CD4-positive, alpha-beta T cell treated with Interleukin-12 subunit alpha and Interleukin-12 subunit beta, for 1 hour (primary cell): Measurements from ENCODE around the gene HID1.
A peak's percentile ranks its signal among the peaks of the same experiment; 100 is the strongest.

ENCODE experiments used
- DNase-seq: peaks from one replicate; pipeline ENCODE4 v3.0.0-alpha.2; 2020

The HID1 gene

DNA sequence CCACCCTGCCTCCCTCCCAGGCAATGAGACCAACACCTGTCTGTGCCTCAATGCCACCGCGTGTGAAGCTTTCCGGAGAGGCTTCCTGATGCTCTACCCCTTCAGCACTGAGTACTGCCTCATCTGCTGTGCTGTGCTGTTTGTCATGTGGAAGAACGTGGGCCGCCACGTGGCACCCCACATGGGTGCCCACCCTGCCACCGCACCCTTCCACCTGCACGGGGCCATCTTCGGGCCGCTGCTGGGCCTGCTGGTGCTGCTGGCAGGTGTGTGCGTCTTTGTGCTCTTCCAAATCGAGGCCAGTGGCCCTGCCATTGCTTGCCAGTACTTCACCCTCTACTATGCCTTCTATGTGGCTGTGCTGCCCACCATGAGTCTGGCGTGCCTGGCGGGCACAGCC, 25.9 kb downstream of the HID1 start:
- no peak for DNase-seq

DNA sequence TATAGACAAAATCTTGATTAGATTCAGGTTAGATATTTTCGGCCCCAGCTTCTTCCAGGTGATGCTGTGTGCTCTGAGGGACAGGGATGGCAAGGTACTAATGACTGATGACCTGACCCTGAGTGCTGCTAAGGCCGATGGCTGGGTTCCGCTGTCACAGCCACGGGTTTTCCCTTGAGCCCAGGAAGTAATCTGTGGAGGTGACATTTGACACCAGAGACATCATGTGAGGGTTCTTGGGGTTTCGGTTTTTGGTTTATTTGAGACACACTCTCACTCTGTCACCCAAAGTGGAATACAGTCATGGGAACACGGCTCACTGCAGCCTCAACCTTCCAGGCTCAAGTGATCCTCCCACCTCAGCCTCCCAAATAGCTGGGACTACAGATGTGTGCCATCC, 27.0 kb downstream of the HID1 start:
- DNase-seq = no peak

DNA sequence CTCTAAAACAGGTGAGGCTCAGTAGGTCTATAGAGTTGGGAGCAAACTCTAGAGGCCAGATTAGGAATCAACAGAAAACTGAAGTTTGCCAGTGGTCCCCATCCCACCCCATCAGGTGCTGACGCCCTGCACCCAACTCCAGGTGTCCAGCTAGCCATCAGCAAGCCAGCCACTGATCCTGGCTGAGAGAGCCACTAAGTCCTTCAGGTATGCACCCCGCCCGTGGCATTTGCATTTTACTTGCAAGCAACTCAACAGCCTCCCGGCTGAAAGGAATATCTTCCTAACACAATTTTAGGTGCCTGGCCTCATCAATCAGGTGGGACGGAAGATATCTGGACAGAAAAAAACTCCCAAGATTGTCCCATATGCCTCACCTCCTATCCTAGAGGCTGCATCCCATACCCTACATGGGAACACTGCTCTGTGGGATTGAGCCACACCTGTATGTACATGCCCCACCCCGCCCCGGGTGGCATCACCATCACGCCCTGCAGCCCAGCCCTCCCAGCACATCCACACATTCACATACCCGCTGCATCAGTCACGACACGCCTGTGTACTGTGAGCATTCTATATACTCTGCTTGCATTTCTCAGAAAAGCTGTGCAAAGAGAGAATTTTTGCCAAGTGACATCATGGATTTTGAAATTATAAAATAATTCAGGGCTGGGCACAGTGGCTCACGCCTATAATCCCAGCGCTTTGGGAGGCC, 28.6 kb downstream of the HID1 start:
- no peak for DNase-seq

DNA sequence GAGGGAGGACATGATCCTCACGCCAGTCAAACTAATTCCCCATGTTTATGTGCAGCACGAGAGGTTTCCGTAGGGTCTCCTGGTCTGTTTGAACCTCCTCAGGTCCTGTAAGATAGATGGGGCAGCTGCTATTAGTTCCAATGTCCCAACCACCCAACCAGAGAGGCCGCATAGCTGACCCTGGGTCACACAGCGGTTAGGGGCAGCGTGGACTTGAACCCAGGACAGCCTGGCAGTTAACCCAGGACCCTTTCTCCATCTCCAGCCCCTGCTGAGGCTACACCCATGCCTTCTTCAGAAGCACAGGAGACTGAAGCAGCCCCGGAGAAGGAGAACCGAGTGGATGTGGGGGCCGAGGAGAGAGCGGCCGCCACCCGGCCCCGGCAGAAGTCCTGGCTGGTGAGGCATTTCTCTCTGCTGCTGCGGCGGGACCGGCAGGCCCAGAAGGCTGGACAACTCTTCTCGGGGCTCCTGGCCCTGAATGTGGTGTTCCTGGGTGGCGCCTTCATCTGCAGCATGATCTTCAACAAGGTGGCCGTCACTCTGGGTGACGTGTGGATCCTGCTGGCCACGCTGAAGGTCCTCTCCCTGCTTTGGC, 31.3 kb downstream of the HID1 start:
- no peak for DNase-seq

DNA sequence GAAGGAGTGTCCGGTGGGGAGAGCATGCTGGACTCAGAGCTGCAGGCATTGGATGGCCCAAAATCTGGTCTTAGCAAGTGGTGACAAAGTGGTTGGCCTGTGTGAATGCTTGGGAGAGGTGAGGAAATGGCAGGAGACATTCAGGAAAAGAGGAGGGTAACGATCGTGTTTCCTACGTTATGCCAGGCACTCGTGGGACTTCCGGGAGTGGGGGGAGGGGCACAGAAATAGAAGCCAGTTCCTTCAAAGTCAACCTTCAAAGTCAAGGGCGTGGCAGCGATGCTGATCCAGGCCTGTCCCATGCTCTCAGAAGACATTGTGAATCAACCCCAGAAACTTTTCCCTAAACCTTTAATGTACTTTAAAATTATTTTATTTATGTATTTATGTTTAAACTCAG, 33.0 kb downstream of the HID1 start:
- DNase-seq = no peak

DNA sequence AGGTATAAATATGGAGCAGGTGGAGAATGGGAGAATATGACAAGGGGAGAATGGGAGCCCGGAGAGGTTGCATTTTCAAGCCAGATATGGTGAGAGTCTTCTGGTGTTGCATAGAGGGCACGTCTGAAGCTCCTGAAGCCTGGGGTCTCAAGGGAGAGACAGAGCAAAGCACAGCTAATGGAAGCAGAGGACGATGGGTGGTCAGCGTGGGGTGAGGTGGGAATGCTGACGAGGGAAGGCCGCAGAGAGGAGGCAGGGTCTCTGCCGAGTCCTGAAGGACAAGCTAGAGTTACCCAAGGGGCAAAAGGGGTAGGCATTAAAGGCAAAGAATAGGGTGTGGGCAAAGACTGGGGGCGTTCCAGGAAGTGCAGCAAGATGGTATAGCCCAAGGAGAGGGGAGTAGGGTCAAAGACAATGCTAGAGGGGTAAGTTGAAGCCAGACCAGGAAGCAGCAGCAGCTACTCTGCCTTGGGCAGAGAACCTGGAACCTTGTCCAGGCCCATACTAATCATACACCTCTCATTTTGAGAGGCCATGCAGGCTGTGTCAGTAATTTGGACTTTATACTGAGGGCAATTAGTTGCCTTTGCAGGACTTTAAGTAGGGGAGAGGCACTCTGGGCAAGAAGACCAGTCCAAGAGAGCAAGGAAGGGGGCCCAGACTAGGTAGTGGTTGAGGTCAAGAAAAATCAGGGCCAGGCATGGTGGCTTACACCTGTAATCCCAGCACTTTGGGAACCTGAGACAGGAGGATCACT, 34.2 kb downstream of the HID1 start:
- no peak for DNase-seq

DNA sequence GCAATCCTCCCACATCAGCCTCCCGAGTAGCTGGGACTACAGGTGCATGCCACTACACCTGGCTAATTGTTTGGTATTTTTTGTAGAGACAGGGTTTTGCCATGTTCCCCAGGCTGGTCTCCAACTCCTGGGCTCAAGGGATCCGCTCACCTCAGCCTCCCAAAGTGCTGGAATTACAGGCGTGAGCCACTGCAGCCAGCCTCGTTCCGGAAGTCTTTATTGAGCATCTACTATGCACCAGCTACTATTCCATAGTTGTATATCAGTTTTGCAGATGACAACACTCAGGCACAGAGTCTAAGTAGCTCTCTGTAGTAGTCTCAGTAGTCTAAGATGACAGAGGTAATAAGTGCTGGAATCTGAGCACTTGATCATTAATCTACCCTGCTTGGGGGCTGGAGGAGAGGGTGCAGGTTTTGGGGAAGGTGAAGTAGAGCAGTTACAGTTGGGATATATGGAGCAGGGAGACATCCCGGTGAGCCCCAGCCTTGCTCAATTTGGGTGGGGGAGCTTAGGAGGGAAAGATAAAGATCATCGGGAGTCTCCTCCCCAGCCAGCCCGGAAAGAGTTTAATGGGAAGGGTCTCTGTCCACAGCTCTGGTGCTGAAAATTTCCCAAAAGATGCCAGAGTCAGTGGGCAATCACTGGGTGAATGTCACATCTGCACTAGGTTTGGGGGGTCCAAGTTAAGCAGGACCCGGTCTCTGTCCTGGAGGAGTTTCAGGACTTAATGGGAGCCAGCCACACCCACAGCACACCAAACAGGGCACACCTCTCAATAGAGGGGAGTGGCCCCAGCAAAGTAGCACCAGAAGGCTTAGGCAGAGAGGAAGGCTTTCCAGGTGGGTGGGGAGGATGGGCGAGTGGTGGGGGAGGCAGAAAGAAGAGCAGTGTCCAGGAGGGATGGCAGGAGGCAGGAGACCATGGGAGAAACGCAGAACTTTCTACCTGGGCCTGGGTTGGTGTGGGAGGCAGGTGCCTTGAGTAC, 35.2 kb downstream of the HID1 start:
- no peak for DNase-seq

DNA sequence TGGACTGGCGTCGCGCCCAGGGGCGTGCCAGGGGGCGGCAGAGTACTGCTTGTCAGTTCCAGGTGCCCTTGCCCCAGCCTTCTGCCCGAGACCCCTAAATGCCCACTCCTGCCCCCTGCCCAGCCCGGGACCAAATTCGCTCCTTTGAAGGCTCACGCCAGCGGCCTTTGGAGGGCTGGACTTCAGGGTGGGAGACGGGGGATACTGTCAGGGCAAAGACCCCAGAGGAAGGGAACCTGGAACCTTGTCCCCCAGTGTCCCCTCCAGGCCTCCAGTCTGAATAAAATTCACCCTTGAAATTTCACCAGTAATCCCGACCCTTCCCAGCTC, 36.1 kb downstream of the HID1 start:
- DNase-seq = no peak

DNA sequence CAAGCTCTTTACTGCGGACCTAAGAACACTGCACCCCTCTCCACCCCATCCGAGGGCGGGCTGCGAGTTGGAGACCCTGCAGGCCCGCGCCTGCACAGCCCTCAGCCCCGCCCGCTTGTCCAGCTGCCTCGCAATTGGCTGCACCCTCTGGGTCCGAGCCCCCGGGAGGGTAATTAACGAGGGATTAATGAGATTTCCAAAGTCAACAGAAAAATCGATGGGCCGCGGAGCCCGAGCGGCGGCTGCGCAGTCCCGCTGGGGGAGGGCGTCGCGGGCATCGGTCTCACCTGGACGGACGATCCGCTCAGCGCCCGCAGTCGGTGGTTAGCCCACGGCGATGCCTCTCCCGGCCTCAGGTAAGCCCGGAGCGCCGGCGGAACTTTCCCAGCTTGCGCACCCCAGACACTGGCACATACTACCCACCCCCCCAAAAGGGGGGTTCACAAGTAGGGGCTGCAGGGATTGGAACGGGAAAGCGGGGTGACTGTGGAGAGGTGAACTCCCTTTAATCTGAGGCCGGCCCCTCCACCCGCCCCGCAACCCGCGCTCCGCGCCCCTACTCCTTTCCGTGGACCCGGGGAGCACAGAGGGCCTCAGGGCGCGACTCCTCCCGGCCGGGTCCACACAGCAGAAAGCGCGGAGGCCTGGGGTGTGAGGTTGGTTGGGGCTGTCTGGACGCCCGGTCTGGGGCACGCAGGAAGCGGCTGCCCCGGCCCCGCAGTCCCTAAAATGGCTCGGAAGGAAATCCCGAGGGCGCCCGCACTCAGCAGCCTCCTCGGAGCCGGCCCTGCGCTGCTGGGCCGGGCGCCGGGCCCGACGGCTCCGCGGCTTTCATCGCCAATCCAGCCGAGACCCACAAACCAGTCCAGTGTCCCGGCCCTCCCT, 36.7 kb downstream of the HID1 start, which contains the start of gene OTOP3:
Gene OTOP3, plus strand, starts transcription at position 314 of the 885 bp plus-strand sequence. Its CDS starts 24 bp downstream, at position 338.
- no peak for DNase-seq

DNA sequence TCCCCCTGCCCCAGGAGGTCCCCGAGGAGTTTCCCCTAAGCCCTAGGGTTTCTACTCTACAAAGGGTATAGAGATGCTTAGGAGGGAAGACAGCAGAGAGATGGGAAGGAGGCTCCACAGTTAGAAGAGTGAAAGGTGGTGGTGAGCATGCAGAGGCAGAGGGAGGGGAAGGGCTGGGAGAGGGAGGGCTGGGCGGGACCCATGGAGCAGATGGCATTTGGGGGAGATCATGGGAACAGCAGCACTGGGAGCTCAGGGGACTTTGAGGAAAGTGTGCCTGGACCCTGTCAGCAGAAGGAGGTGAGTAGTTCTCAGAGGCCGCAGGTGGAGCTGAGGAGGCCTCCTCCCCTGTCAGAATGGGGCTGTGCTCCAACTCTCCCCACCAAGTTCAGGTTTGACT, 37.5 kb downstream of the HID1 start:
- DNase-seq = no peak

DNA sequence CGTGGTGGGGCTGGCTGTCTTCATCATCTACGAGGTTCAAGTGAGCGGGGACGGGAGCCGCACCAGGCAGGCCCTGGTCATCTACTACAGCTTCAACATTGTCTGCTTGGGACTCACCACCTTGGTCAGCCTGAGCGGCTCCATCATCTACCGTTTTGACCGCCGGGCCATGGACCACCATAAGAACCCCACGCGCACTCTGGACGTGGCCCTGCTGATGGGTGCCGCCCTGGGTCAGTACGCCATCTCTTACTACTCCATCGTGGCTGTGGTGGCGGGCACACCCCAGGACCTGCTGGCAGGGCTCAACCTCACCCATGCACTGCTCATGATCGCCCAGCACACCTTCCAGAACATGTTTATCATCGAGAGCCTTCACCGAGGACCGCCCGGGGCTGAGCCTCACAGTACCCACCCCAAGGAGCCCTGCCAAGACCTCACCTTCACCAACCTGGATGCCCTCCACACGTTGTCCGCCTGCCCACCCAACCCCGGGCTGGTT, 42.0 kb downstream of the HID1 start:
- no peak for DNase-seq

DNA sequence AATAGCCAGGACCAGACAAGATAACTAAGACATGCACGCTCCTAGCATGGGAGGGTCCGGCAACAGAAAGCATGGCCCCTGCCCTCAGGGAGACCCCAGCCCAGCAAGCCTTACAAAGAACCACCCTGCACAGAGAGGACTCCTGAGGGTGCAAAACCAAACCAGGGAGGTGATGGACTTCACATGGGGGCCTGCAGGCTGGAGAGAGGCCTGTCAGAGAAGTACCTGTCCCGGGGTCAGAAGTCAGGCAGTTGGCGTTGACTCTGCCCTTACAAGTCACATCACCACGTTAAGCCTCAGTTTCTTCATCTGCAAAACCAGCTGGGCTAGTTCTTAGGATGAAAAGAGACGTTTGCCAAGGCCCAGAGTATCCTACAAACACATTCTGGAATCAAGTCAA, 43.8 kb downstream of the HID1 start:
- DNase-seq = no peak

DNA sequence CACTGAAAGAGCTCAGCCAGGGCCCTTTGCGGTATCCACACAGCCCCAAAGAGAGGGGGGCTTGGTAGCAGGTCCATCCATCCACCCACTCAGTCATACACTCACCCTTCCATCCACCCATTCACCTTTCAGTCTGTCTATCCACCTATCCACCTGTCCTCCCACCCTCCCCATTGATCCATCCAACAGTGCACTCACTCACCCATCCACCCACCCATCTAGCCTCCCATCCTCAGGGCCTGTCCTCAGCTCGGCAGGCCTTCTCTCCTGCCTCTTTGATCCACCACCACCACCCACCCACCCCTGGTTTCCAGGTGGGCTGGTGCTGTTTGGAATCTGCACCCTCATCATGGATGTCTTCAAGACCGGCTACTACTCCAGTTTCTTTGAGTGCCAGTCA, 47.3 kb downstream of the HID1 start:
- DNase-seq = no peak

DNA sequence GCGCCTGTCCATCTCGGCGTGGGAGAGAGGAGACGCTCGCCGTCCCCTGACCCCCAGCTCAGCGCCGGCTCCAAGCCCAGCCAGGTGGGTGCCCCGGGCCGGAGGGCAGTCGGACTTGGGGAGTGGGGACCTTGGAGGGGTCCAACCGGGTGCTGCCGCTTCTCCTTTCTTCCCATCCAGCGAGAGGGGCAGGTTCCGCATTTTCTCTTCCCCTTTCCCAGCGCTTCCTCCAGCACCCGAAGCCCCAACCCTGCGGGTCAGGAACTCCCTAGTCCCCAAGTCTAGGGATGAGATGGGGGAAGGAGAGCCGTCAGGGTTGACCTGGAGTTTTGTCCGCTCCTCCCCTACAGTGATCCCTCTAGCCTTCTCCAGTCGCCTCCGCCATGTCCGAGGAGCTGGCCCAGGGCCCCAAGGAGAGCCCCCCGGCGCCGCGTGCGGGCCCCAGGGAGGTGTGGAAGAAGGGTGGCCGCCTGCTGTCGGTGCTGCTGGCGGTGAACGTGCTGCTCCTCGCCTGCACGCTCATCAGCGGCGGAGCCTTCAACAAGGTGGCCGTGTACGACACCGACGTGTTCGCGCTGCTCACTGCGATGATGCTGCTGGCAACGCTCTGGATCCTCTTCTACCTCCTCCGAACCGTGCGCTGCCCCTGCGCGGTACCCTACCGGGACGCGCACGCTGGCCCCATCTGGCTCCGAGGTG, 48.2 kb downstream of the HID1 start, which contains the start of gene OTOP2:
Gene OTOP2, plus strand, starts transcription at position 24 of the 699 bp plus-strand sequence. Its CDS starts 360 bp downstream, at position 384.
- no peak for DNase-seq

DNA sequence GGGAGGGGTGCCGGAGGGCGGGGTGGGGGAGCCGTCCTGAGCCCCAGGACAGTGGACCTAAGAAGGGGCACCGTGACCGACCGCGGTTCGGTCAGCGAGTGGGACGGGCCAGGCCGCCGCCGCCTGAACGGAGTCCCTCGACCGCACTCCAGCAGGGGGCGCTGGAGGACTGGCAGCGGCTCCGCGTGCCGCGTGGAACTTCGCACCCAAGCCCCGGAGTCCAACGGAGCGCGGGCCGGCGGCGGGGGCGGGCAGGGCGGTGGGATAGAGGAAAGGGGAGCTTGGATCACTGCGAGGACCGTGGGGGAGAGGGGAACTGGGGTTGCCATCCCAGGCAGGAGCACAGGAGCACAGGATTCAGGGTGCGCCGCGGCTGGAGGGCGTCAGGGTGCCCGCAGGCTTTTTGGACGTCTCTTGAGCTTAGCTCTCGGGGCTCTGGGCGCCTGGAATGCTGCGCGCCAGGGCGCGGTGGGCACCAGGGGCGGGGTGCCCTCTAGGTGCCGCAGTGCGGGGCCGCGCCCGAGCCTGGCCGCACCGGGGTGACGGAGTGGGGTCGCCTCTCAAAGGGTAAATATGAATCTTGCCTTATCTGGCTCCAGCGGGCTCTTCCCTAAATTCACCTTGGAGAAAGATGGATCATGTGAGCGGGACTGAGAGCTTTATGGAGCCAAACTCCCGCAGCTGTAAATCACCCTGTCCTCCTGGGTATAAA, 48.9 kb downstream of the HID1 start:
- peak; percentile 74 for DNase-seq

DNA sequence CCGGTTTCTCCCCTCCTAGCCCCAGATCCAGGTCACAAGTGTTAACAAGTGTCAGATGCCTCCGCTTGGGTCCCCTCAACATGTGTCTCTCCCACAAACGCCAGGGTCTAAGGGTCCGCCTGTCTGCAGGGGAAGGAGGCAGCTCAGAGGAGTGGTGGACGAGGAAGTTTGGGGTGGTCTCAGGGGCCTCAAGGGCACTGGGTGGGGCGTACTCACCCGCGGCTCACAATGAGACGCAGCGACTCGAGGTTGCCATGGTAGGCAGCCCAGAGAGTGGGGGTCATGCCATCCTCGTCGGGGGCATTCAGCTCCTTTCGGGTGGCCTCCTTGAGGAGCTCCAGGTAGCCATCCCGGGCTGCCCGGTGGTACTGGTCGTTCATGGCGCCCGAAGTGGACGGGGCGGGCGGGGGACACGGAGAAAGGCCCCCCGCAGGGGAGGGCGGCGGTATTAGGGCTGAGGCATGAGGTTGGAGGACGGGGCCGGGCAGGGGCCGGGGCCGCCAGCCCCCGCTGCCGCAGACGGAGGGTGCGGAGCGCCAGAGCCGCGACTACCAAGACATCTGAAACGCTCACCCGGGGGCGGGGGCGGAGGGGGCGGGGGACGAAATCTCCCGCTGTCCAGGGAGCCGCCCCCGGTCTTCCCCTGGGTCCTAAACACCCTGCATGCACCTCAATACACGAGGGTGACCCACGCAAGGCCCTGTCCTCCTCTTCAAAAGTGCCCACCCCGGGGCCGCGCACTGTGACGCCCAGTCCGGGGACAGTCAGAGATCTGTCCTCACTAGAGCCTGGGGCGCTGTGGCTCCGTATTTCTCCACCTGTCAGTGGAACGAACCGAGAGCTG, 49.6 kb downstream of the HID1 start, which contains the start of gene USH1G:
Gene USH1G, minus strand, starts transcription at position 562 of the 844 bp plus-strand sequence. Its CDS starts 182 bp downstream, at position 380.
- peak; percentile 18 for DNase-seq

DNA sequence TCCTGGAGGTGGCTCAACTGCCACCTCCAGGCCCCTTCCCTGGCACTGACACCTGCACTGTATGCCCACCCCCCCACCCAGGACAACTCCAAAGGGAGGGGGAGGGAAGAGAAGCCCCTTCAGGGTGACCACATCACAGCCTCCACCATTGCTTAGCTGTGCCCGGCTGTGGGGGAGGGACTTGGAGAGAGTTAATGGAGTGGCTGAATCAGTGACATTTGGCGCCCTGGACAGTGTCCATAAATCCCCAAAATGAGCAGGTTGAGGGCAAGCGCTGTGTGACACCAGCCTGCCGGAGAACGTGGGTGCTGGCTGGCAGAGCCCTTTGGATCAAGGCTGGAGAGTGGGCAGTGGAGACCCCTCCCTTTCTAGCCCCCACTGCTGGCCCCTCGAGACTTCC, 50.4 kb downstream of the HID1 start:
- no peak for DNase-seq

DNA sequence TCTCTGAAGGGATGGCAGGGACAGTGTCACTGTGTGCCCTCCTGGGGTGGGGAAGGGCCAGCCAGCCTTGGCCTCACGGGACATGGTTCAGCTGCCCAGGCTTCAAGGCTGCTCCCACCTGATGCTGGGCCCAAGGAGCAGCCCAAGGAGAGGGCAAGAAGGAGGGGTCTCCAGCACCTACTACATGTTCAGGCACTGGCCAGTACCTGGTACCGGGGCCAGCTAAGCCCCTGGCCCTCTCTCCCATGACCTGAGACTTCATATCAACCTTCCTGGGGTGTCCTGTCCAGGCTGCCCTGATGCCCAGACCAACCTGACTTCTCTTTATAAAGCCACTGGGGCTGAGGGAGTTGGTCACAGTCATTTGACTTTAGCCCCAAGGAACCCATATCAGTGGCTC, 50.8 kb downstream of the HID1 start:
- no peak for DNase-seq

DNA sequence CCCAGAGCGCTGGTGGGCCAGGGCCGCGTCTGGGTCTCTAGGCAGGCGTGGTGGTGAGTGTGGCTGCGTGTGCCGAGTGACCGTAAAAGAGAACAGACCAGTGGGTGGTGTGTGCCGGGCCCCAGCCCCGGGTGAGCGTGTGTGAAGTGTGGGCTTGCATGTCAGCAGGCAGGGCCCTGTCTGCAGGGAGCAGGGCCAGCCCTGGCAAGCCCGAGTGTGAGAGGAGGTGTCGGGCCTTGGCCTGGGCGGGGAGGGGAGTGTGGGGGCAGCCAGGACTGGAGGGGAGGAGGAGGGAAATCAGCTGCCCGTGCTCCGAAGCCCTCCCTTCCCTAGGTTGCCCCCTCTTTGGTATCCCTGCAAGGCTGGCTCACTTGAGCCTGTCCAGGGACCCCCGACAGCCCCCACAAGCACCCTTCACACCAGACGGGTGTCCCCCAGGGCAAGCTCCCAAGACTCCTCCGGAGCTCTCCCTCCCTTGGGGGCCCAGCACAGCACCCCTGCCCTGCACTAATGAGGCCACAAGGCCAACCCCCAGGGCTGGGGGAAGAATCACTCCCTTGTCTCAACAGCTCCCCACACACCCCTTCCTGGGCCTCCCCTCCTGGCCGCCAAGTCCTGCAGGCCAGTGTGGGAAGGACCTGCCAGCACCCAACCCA, 51.4 kb downstream of the HID1 start:
- no peak for DNase-seq
